Kidney capillary endothelial cell (primary cell): ENCODE data around the gene SLC45A3.
A peak's percentile ranks its signal among the peaks of the same experiment; 100 is the strongest.

Source experiments
- DNase-seq: peaks from one replicate; pipeline ENCODE4 v3.0.0-alpha.2; 2018; ENCODE audit warnings: low spot score

The SLC45A3 gene

DNA sequence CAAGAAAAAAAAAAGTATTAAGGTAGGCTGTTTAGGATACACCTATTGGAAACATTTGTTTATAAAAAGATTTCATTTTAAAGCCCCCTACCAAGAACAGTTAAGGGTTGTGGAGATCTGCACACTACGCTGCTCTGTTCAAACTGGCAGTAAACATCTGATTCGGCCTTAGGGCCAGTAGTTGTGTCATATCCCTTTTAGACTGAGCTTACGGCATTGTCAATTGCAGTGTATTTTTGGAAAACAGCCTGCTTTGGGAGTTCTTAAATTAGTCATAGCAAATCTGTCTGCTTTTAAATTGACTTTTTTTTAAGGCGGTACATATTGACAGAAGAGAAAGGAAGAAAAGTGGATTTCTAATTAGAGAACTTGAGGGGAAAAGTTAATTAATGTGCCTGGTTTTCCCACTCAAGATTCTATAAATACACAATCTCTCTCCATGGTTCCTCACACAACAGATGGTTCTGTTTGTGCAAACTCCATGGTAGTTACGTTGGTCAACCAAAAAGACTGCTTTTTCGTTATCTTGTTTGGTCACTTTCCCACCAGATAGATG, 46.8 kb downstream of the SLC45A3 start:
- DNase-seq: peak; percentile 77

DNA sequence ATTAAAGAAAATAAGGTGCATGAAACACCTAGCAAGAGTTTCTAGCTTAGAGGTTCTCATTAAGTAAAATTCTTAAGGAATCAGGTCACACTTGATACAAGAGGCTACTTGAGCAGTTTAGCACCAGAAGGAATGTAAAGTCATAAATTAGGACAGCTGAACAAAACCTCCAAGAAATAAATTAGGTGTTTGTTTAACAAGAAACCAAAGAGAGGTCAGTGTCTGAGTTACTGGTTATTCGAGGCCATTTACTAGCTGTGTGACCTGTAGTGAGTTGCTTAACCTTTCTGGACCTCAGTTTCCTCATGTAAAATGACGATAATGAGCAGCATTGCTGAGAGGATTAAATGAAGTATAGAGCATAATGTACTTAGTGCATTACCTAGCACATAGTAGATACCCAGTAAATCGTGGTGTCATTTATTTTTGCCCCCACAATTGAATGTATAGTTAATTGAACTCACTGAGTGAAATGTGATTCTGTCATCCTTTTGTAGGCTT, 47.6 kb downstream of the SLC45A3 start:
- DNase-seq: peak; percentile 16

DNA sequence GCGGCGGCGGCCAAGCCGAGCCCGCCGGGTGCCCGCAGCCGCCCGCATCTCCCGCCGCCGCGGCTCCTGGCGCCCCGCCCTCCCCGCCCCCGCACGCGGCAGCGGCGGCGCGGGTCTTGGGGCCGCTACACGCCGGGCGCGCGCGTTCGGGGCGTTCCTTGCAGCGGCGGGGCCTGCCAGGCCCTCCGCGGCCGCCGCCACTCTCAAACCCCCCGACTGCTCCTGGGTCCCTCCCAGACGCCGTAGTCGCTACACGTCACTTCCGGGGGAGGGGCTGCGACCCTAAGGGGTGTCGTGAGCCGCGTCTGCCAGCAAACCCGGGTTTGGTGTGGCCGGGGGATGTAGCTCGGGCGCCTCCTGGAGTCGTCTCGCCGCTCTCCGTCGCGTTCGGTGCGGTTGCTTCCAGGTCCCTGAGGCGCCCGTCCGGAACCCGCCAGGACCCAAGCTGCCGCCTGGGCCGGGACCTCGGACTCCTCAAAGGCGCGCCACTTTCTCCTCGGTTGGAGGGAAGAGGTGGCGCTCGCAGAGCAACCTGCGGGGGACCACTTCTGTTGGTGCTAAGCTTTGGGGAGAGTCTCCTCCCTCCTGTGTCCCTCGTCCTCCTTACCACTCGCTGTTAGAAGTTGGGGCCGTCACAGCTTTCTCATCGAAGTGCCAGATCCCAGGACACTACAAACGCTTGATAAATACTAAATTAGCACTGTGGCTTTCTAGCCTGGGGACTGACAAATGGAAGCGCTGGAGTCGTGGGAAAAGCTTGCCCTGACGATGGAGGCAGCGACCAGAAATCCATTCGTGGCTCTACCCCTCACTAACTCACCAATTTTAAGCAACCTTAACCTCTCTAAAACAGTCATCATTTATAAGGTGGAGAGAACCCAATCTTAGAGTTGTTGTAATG, 48.3 kb downstream of the SLC45A3 start, which contains the start of gene ELK4:
ELK4 (minus strand) TSS at position 244 of the 901 bp plus-strand sequence. CDS start 8,129 bp downstream, outside the sequence.
- peak; percentile 88 for DNase-seq

DNA sequence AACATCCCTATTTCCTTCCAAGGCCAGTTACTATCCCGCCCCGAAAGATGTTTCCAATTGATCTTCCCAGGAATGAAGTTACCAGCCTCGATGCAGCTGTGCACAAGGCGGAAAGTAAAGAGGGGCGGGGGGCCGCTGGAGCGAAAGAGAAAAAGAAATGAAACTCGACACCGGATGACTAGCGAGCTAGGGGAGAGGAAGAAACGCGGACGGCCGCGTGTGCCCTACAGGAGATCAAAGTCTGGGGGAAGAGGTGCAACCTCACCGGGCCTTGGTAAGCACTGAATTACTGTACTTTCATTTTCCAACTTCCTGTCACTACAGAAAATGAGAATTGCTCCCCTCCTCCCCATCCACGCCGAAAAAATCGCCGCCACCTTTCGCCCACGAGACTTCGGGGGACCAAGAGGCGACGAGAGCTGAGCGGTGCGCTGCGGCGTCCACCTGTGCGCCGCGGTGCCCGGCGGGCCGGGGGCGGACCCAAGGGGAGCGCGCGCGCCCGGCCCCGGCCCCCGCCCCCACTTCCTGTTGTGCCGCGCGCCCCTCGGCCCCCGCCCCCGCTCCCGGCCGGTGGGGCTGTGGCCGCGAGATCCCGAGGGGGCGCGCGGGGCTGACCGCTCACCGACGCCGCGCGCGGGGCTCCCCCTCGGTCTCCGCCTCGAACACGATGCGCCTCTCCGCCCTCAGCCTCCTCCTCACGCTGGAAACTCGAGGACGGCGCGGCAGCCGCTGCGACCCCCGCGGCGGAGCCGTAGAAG, 49.1 kb downstream of the SLC45A3 start:
- DNase-seq: peak; percentile 38

DNA sequence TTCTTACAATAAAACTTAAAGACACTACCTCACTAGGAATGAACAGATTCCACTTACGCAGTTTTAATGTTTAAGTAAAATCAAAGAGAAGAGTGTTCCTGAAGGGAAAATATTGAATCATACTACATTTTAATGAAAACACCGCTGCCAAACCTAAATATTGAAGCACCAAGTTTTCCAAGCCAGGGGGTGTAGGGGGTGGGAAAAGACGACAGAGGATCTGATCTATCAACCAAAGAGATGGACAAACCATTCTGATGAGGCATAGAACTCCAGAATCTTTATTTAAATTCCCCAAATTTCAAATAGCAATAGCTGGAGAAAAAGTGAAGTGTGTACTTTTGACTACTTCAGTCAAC, 49.7 kb downstream of the SLC45A3 start:
- DNase-seq: peak; percentile 5

DNA sequence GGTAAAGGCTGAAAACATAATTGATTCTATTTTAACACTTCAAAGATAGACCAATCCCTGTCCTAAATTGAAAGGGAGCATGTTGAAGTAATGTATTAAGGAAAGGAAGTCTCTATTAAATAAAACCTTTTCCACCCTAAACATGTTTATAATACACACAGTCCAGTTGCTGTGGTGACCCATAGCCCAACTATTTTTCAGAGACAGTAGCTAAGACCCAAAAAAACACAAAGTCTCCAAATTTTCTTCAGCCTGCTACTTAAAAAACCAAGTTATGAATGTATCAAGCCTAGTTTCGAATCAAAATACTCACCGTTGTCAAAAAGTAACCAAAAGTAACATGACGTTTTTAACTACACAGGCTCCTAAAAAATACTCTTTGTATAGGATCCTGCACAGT, 50.1 kb downstream of the SLC45A3 start:
- DNase-seq: no peak

DNA sequence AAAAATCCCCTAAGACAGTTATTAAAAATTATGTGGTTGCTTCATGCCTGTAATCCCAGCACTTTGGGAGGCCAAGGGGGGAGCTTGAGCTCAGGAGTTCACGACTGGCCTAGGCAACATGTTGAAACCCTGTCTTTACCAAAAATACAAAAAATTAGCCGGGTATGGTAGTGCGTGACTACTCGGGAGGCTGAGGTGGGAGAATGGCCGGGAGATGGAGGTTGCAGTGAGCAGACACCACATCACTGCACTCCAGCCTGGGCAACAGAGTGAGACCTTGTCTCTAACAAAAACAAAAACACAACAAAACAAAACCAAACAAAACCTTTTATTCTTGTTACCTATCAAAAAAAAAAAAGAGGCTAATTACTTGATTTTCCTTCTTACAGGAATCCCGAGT, 50.6 kb downstream of the SLC45A3 start:
- no peak for DNase-seq

DNA sequence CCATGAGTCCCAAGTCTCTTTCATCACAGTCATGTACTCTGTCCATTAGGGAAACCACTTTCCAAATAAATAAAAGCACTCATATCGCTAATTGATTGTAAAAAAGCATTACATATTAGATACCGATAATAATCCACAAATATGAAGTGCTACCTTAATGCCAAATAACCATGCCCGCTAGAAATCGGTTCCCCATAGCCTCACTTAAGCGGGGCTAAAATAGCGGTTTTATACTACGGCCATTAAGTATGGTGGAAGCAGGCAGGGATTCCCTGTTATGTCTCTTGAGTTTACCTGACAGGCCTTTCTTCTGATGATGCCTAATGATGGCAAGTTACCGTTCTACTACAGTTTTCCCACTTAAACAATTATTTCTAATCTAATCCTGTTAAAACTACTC, 52.4 kb downstream of the SLC45A3 start:
- DNase-seq: no peak

DNA sequence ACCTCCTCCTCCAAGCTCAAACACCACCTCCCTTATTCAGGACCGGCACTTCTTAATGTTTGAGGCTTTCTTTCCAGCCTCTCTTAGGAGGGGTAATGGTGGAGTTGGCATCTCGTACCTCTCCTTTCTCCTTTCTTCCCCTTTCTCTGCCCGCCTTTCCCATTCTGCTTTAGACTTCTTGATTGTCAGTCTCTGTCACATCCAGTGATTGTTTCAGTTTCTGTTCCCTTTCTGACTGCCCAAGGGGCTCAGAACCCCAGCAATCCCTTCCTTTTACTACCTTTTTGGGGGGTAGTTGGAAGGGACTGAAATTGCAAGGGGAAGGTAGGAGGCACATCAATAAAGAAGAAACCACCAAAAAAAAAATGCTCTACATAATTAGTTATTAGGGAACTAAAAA, 54.1 kb downstream of the SLC45A3 start:
- DNase-seq: no peak

DNA sequence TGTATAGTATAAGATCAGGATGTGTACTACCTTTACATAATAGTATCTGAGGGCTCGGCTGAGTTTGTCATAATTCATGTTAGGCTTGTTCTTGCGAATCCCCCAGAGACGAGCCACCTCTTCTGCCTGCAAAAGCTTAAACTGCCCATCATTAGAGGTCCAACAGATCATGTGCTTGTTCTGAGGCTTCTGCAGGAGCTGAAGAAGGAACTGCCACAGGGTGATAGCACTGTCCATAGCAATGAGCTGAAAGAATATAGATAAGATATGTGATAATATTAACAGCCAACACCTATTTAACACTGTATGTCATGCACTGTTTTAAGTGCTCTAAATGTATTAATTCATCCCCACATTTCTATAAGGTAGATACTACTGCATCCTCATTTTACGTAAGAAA, 56.7 kb downstream of the SLC45A3 start:
- DNase-seq: no peak

DNA sequence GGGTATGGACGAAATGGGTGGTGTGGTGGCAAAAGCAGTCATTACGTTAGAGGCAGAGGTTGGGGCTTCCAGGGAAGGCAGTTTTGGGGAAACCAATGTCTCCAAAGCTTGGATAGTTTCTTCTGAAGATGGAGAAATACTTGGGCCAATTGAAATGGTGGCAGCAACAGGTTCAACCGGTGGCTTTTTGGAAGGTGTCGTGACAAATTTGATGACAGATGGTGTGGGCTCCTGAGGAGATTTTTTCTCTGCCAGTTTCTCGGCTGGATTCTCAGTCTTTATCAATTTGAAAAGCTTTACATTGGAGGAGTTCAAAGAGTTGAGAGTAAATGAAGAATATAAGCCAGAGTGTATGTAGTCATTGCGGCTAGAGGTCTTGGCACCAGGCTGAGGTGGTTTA, 60.0 kb downstream of the SLC45A3 start:
- no peak for DNase-seq

DNA sequence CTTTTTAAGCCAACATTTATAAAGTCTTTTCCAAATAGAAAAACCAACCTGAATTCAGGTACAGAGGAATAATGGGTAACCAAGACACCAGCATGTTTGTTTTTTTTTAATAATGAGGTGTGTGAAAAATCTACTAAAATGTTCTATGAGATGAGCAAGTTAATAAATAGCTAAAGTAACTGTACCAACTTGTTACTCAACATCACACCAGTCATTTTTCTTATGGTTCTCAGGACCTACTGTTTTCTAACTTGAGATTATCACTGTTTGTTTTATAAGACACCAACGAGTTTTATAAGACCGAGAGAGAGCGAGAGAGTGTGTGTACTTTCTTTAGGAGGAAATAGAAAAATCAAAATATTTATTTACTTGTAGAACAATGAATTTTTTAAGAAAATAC, 60.9 kb downstream of the SLC45A3 start:
- no peak for DNase-seq

DNA sequence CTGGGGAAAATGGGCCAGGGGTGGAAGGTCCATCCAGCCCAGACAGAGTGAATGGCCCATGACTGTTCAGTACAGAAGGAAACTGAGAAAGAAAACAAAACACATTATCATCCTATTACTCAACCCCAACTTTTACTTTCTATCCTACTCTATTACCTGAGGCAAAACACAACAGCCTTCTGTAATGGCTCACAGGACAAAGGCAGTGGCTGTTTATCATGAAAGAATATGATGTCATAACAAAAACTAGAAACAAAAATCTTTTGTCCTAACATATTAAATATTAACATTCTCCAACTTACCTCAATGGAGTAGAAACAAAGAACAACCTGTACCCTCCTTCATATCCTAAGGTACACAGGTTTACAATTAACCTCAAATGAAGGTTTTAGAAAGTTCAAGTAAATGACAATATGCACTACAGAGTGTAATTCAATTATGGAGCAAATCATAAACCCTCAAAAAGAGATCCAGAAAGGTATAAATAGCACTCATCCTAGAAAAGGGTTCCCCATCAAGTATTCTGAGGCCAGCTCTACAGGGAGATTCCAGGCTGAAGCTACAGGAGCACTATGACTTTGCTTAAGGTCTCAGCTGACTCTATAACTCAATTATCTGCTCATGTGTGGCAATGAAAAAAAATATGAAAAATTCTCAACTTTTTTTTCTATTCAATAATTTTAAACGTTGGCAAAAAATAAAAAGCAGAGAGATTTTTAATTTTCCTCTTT, 63.6 kb downstream of the SLC45A3 start:
- DNase-seq: no peak

DNA sequence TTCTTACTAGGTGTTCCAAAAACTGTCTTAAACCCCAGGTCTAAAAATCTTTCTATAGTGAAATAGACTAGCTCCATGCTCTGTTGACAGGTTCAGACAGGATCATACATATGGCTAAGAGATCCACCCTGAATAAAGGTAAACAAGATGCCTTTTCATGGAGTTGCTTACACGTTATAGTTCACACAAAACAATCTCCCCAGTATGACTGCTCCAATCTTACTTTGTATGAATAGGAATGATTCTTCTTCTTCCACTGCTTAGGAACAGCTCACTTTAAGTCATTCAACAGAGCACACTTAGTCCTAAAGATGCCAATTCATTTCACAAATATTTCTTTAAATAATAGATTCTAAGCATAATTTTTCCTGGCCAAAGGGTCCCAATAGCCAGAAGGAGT, 64.5 kb downstream of the SLC45A3 start:
- no peak for DNase-seq

DNA sequence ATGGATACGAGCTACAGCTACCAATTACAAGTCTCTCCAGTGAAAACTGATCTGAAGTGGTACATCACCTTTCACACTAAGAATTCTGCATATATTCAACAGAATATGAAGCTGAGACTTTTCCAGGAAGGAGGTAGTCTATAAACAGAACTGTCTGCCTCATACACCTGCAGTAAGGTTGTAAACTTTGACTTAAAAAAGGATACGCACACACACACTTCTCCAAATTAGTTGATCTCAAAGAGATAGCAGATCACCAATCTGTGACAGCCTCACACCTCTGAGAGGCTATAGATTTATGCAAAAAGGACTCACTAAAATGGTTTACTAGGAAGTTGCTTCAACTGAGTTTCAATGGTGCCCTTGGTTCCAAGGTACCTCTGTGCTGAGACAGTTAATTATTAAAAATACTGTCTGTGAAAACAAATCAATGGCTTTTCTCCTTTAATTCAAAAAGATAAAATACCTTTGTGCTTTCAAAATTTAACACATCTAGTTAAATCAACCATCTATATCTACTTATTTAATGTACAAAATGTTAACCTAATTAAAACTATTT, 66.4 kb downstream of the SLC45A3 start:
- no peak for DNase-seq

DNA sequence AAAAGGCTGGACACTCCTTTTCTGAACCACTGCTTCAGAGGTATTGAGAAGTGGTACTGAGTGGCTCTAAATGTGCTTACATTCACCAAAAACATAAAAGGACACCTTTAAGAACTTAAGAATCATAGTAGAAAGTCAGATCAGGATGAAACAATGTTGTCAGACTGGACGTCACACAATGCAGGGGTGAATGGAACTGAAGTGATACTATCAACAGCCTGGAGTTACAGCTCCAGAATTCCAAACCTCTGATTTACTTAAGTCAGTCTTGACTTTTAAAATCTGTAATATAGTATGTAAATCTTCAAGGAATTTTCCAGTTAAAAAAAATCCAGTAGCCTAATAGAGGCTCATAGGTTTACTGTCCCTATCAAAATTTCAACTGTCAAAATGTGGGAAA, 67.8 kb downstream of the SLC45A3 start:
- DNase-seq: no peak

DNA sequence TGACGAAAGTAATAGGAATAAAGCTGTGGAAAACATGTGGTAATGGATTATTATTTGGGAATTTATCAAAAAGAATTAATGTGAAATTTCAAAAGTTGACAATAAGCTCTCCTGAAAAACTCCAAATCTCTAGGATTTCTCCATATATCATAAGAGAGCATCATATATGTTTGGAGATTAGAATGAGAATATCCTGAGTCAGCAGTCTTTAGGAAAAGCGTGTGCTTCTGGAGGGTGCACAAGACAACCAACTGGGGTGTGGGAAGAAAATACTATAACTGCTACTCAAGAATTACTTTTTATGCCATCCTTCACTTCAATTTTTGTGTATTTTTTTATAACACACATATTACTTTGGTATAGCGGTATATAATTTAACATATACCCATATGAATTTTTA, 68.2 kb downstream of the SLC45A3 start:
- DNase-seq: no peak

DNA sequence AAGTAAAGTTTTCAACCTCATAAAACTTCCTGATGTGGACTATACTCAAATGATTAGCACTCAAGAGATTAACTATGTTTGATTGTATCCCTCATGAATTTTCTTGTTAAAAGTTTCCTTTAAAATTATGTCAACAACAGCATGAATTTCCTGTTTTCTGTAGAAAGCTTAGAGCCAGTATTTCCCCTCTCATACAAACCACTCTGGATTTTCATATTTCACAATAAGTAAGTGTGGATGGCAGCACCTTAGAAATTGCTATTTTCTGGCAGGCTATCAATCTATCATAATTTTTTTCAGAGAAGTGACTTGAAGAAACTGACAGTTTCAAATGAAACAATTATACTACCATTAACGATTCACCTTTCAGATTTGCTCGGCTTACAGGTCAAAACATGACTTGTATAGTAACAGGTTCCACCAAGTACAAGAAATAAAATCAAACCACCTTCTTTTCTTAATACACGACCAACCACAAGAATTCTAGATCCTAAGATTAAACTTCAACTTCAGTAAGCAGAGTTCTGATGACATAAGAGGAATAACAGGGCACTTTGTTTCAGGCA, 69.3 kb downstream of the SLC45A3 start:
- DNase-seq: no peak

DNA sequence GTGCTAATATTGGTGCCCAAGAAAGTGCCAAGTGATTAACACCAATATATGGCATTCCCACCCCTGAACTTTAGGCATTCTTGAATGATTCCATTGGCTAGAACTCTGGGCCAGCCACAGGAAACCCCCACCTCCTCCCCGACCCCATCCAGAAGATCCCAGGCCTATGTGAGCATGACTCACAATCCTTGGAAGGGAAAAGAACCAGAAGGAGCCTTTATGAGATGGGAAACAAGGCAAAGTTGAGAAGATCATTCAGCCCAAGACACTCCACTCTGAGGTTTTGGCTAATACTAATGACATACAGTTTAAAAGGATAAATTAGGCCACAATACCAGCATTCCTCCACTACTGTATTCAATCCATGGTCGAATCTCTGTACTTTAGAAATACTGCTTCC, 70.3 kb downstream of the SLC45A3 start:
- no peak for DNase-seq
